NCI-H82 treated with DMSO at 0.1 percent for 48 hours (cell line): ENCODE measurements around the gene CTXND1.
"Not testable (repeated sequence)": the region's sequence is repeated elsewhere in the genome, so short reads cannot be mapped to it uniquely, and the experiment has no call there.

ENCODE experiments used
- DNase-seq: peaks from one replicate; lab custom pipeline; 2025; ENCODE audit not compliant: unreplicated experiment; lab: John Stamatoyannopoulos, UW

The CTXND1 gene

DNA sequence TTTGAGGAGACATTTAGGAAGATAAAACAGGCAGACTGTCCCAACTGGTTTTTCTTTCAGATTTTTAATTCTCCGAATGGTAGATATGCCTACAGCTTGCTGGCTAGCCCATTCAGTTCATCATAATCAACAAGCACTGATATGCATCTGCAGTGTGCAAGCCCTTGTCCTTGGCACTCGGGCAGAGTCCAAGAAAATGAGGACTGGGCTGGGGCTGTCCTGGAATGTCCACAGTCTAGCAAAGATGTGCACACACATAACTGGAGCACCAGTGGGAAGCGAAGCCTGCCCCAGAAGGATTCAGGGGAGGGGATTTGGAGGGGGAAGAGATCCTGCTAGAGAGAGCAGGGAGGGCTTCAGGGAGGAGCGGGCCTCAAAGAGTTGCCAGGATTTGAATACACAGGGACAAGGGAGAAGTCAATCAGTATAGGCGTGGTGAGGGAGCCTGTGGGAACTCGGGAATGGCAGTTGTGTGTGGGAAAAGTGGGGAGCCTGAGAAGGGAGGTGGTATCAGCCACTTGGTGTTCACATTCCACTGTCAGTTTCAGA lies 90.5 kb downstream of the CTXND1 start:
- no peak for DNase-seq

DNA sequence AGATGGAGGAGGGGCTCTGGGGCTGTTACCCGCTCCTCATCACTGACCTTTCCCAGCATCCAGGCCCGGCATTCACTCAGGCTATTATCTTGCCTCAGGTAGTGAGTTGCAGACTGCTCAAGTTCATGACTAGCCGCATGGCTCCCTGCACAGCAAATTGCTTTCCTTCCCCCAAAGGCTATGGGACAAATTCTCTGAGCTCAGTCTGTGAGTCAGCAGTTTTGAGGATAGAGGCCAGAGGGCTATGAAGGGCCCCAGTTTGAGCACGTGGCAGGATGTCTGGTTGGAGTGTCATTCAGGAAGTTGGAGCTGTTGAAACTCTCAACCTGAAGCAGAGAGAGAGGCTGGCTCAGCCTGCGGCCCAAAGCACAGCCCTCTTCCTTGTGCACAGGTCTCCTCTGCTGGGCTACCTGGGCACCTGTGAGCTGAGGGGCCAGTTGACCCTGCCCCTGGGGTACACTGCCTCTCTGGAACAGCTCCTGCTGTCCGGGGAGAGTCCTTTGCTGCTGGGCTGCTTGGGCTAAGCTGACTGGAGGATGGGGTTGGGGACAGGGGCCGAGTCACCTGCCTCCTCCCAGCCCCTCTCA lies 91.3 kb downstream of the CTXND1 start:
- DNase-seq = no peak

DNA sequence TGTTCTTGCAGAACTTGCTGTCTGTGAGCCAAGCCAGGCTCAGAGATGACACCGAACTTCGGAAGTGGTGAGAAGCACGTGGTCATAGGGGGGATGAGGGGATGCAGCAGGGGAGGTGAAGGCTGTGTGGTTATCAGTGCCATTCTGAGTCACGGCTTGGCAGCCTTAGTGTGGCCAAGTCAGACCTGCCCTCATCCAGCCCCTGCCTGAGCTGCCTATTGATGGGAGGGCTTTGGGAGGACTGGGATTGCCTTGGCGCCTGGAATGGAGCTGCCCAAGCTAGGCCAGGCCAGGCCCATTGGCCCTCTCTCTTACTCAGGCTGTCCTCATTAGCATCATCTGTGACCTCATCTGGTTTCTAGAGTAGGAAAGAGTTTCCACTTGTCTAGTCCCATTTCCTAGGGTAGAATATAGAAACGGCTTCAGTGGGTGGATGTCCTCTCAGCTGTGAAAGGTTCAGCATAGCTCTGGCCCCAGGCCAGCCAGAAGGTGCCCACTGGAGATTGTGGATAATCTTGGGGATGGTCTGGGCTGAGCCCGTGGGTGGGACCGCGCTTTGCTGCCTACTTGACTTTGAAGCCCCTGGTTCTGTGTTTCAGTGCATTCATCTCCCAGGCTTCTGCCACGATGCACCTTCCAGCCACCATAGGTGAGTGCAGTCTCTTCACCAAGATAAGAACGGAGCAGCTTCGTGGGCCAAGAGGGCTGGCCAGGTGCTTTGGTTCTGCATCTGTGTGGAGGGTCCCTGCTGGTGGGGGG lies 92.0 kb downstream of the CTXND1 start:
- DNase-seq = no peak

DNA sequence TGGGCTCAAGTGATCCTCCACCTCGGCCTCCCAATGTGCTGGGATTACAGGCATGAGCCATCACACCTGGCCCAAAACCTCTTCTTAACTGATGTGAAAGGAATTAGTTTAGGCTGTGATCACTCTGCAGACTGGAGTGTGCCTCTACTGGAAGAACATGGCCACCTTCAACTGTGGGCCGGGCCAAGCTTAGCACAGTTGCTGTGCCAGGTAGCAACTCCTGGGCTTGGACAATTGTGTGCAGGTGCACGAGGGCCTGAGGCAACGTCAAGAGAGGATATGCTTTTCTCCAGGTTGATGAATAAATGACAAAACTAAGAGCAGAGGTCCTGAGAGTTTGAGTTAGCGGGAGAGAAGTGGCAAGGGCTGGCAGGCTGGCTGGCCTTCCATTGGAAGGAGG lies 92.7 kb downstream of the CTXND1 start:
- no peak for DNase-seq

DNA sequence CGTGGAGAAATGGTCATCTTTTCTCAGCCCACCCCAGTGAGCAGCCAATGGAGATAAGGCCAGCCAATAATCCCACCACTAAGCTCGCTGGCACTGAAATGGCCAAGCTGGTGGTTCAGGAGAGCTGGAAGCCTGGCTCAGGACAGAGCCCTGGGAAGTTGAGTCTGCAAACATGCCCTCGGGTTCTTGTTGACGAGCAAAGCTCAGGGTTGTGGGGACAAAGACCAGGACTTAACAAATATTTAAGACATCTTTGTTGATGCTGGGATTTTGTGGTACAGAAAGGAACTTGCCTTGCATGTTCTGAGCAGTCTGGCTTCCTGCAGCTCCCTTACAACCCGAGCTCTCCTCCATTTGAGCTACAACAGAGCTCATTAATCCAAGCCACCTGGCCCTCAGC lies 94.8 kb downstream of the CTXND1 start:
- no peak for DNase-seq

DNA sequence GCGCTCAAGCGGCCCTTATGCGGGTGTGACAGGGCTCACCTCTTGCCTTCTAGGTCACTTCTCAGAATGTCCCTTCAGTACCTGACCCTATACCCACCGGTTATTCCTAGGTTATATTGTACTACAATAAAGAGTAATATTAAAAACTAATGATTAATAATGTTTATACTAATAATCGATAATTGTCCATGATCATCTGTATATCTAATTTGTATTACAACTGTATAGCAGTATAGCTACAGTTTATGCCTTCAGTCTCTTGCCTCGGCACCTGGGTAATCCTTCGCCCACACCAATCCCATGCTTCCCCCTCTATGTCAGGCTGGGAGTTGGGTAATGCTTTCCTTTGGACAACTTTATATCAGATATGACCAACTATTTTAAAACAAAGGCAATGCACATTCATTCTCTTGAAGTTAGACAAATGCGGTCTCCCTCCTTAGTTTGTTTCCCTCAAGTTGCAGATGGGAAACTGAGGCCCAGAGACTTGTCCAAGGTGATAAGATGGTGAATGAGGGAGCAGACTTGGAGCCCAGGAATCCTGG lies 95.8 kb downstream of the CTXND1 start:
- DNase-seq = no peak

DNA sequence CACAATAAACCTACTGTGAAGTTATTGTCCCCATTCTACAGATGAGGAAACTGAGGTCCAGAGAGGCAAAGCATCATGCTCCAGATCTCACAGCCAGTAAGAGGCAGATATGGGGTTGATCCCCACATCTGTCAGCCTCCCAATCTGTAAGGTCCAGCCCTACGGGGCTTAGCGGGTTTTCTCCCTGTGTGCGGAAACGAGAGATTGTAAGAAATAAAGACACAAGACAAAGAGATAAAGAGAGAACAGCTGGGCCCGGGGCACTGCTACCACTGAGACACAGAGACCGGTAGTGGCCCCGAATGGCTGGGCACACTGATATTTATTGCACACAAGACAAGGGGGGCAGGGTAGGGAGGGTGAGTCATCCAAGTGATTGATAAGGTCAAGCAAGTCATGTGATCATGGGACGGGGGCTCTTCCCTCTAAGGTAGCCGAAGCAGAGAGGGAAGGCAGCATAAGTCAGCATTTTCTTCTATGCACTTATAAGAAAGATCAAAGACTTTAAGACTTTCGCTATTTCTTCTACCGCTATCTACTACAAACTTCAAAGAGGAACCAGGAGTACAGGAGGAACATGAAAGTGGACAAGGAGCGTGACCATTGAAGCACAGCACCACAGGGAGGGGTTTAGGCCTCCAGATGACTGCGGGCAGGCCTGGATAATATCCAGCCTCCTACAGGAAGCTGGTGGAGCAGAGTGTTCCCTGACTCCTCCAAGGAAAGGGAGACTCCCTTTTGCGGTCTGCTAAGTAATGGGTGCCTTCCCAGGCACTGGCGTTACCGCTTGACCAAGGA lies 96.4 kb downstream of the CTXND1 start:
- DNase-seq = not testable (repeated sequence)

DNA sequence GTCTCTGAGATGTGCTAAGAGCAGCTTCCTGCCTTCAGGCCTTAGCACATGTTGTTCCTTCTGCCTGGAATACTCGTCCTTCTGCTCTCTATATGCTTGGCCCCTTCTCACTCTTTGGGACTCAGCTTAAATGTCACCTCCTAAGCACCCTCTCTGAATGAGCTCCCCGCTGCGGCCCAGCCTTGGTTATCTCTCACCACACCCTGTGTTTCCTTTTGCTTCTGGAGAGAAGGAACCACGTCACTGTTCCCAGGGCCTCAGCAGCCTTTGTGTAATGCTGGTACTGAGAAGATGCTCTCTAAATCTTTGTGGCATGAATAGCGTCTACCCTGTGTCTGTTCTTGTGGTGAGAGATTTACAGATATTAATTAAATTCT lies 97.0 kb downstream of the CTXND1 start:
- DNase-seq = no peak

DNA sequence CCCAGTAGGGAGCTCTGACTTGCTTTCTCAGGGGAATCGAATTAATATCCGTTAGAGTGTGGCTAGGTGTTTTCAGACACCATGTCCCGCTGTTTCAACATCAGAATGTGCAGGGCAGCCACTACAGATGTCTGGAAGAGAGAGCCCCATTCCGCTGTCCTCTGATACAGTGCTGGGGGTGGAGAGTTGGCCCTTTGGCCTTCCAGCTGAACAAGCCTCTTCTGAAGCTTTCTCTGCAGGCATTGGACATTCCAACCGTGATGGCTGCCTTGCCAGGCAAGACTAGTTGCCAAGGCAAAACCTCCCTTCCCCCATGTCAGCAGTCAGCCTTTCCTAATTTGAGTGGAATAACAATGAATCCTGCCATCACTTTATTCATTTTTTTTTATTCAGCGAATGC lies 97.7 kb downstream of the CTXND1 start:
- DNase-seq = no peak

DNA sequence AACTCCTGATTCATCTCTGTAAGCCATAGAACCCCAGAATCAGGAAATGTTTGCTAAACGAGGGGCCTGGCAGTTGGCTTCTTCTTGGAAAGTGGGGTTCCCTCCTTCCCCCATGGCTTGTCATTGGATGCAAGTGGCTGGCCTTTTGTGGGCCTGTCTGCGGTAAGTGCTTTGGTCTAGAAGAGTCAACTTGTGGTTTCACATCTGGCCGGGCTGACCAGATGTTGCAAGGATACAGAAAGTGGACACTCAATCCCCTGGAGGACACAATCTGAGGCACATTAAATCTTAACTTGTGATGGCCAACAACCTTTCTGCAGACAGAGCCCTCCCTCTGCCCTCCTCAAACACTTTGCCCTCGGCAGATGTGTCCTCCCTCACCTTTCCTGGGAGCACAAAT lies 98.1 kb downstream of the CTXND1 start:
- DNase-seq = no peak

DNA sequence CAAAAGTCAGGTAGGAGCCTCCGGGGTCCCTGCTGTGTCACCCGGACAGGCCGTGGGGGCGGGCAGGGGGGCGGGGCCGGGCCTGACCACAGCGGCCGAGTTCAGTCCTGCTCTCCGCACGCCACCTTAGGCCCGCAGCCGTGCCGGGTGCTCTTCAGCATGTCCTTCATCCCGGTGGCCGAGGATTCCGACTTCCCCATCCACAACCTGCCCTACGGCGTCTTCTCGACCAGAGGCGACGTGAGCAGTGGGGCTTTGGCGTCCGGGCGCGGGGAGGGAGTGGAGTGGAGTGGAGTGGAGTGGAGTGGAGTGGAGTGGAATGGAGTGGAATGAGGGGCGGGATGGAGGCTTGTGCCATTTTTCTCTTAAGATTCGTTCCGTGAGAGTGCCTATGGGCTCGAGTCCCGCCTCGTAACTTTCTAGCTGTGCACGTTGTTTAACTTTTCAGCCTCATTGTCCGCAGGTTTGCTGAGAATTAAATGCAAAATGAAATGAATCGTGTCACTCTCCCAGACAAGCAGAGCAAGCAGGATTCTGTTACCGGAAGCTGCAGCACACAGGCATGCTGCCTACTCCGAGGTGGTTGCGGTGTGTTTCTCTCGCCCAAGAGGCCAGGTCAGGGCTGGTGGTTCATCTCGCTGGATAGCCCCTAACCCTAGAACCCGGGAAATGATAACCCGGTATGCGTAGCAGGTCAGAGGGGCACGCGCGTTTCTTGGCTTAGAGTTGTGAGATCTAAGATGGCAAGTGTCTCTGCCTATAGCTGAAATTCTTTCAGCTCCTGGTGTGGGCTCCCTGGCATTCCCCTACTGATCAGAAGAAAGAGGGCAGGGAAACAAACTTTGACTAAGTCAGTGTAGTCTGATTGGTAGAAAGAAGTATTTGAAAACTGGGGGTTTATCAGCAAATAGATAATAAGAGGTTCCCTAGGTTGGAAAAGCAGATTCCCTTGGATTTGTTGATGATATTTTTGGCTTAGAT lies 98.8 kb downstream of the CTXND1 start, which contains the start of gene FAH:
Gene FAH, plus strand, starts transcription at position 104 of the 981 bp plus-strand sequence. Its CDS starts 56 bp downstream, at position 160.
- DNase-seq = no peak

DNA sequence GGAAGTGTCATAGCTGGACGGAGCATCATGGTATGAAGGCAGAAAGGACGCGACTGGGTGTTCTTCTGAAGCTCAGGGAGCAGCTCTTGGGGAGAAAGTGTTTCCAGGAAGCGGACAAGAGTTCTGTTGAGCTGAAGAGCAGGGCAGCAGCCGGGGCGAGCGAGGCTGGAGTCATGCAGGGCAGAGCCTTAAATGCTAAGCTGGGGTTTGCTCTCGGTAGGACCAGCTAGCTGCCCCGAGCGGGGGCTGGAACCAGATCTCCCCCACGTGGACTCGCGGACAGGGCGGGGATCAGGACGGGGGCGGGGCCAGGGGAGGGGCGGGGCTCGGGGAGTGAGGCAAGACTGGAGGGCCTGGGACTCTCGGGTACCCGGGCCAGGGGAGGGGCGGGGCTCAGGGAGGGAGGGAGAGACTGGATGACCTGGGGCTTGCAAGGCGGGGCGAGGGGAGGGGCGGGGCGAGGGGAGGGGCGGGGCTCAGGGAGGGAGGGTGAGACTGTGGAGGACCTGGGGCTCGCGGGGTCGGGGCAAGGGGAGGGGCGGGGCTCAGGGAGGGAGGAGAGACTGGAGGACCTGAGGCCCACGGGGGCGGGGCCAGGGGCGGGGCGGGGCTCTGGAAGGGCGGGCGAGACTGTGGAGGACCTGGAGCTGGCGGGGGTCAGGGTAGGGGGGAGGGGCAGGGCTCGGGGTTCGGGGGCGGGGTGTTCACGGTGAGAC lies 99.7 kb downstream of the CTXND1 start:
- DNase-seq = peak; percentile 82

DNA sequence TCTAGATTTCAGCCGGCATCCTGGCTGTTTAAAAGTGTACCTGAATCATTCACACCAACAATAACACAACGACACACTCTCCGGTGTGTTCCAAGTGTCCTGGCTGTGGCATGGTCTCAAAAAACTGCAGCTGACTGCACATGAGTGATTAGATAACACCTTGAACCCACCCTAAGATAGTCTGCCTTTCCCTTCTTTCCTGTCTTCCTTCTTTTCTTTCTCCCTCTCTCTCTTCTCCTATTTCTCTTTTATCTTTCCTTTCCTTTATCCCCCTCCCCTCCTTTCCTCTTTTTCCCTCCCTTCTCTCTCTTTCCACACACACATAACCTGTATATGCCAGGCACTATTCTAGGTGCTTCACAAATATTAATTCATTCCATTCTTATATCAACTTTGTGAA lies 100.4 kb downstream of the CTXND1 start:
- DNase-seq = no peak

DNA sequence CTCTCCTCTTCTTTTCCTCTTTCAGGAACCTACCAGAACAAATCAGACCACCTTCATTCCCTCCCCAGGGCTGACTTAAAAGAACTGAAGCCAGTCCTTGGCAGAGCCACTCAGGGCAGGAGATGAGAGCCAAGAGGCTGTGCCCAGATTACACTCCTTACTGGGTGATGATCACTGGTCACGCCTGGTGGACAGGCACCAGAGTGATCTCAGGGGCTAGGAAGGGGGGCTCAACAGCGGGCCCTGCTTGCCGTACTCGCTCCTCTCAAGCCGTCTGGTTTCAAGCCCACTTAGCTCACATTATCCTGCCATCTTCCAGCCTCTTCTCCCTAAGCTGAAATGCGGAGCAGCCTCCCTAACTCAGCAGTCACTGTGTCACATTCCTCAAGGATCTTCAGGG lies 100.9 kb downstream of the CTXND1 start:
- DNase-seq = no peak
